Vagina (tissue), 2 donors: Measurements from ENCODE around the gene SMTN. TPM values are rescaled to one million over a fixed set of nuclear protein-coding genes. Genes with fewer than 3 reads are reported as not detected.

Experiments used
- DNase-seq, 2 donors: peaks; one replicate each; pipeline ENCODE4 v3.0.0-alpha.2; 2017; ENCODE audit errors: extremely low spot score in 2 of 2
- H3K27ac ChIP-seq: fragments of 200-600 bp; sonication (generic); one replicate; pipeline ENCODE4 v1.5.1; 2019
- H3K27me3 ChIP-seq: fragments of 200-600 bp; sonication (generic); one replicate; pipeline ENCODE4 v1.5.1; 2019
- H3K36me3 ChIP-seq, 2 donors: fragments of 200-600 bp; sonication (generic); one replicate each; pipeline ENCODE4 v1.5.1; 2017 to 2019
- H3K4me1 ChIP-seq: fragments of 200-600 bp; sonication (generic); one replicate; pipeline ENCODE4 v1.5.1; 2019
- H3K4me3 ChIP-seq, 2 donors: fragments of 200-600 bp; sonication (generic); 1 replicate in 1 of 2; 2 replicates in 1 of 2; pipeline ENCODE4 v1.5.1; 2016 to 2019
- H3K9me3 ChIP-seq: fragments of 200-600 bp; sonication (generic); one replicate; pipeline ENCODE4 v1.5.1; 2019
- POLR2A ChIP-seq, 2 donors: fragments of 450-650 bp; IDR thresholded peaks; one replicate each; pipeline ENCODE4 v1.6.1; 2017; ENCODE audit warnings: antibody characterized with exemption in 2 of 2, mild to moderate bottlenecking in 2 of 2, moderate library complexity in 2 of 2
- POLR2AphosphoS5 ChIP-seq, 2 donors: sonication (generic); formaldehyde crosslinking; IDR thresholded peaks; one replicate each; pipeline ENCODE4 v1.9.0; 2017; ENCODE audit warnings: antibody characterized with exemption in 2 of 2, mild to moderate bottlenecking in 2 of 2, low read depth in 1 of 2; ENCODE audit not compliant: insufficient read depth in 1 of 2
- intact Hi-C: fragments of 100-400 bp; cut with DNase I; formaldehyde crosslinking; loops from one replicate; pipeline ENCODE4 v1.15.1; 2023
- total RNA-seq: library from RNA; depleted of rRNA; stranded (reverse); fragments of >200 nt; gene quantifications from one replicate; pipeline ENCODE4 v1.2.3, GENCODE V29; 2016
- TF ChIP-seq, protein P1 (sequence below), 3 experiments: fragments of 450-650 bp in 2 of 3; fragments of 200-600 bp in 1 of 3; sonication (generic) in 1 of 3; IDR thresholded peaks; one replicate each; pipeline ENCODE4 v1.5.1; 2017 to 2019; ENCODE audit warnings: antibody characterized with exemption in 3 of 3, mild to moderate bottlenecking in 2 of 3, moderate library complexity in 2 of 3

Gene SMTN
- total RNA-seq, 1 donor from 2014 or later: 199 TPM

DNA sequence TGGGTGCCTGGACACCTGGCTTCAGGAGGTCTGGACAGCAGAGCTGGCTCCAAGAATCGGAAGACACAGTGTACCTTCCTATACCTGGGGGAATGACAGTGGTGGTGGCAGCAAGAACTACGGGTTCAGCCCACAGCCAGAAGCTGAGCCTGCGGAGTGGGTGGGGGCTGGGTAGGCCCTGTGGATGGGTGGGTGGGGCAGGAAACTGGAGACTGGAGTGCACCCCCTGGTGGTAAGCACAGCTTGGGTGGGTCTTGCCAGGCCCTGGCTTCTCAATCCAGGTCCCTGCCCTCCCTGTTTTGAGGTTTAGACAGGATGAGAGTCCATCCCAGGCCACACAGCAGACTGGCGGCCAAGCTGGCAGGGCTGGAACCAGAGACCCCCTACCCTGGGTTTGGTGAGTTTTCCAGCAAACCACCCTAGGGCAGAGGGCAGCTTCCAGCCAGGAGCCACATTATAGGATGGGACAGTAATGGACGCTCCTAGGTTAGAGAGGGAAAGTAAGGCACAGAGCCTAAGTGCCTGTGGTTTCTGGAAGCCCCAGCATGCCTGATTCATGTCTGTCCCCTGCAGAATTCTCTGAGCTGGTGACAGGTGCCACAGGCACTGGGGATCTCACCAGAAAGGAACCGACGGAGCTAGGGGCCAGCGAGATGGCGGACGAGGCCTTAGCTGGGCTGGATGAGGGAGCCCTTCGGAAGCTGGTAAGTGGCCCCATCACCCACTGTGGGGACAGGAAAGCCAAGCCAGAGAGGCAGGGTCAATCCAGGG, 1.7 kb downstream of the SMTN start:
- Histone ChIP-seq H3K4me3 (peak overlapping the region; percentile 64 to 90), H3K9me3 (no peaks in the 10 kb centered on the region), H3K4me1 (peaks cover 59% of the 10 kb centered on the region), H3K27ac (peak overlapping the region; percentile 97), H3K36me3 (peaks cover 0 to 2% of the 10 kb centered on the region in 2 donors), H3K27me3 (no peaks in the 10 kb centered on the region)
- intact Hi-C loops: loop anchor here (5.0 kb wide), 1 partner anchor 40 kb away; no protein-coding TSS in a partner anchor
- no peak for TF ChIP-seq POLR2A (IDR thresholded peaks at IDR 0.05)
- TF ChIP-seq, protein P1, sequence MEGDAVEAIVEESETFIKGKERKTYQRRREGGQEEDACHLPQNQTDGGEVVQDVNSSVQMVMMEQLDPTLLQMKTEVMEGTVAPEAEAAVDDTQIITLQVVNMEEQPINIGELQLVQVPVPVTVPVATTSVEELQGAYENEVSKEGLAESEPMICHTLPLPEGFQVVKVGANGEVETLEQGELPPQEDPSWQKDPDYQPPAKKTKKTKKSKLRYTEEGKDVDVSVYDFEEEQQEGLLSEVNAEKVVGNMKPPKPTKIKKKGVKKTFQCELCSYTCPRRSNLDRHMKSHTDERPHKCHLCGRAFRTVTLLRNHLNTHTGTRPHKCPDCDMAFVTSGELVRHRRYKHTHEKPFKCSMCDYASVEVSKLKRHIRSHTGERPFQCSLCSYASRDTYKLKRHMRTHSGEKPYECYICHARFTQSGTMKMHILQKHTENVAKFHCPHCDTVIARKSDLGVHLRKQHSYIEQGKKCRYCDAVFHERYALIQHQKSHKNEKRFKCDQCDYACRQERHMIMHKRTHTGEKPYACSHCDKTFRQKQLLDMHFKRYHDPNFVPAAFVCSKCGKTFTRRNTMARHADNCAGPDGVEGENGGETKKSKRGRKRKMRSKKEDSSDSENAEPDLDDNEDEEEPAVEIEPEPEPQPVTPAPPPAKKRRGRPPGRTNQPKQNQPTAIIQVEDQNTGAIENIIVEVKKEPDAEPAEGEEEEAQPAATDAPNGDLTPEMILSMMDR (IDR thresholded peaks at IDR 0.05): peak; percentile 32 to 68 (median 63)
- TF ChIP-seq POLR2AphosphoS5 (IDR thresholded peaks at IDR 0.05; ENCODE audit: insufficient read depth in 1 of 2, low read depth in 1 of 2): peak in 1 of 2 donors; percentile 50
- no peak for DNase-seq

DNA sequence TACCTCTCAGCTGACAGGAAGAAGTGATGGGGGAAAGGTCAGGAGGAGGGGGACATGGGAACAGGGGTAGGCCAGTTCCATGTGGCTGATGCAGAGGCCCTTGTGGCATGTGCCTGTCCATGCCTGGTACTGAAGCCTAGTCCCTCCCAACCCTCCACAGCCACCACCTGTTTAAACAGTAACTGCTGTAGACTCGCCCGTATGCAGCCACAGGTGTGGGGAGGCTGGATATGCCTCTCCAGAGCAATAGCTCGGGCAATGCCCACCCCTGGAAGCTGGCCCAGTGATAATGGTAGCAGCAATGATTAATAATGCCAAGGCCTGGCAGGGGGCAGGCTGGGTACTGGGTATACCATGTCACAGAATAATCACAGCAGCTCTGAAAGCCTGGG, 2.3 kb downstream of the SMTN start:
- H3K36me3 ChIP-seq: peaks cover 0 to 8% of the 10 kb centered on the region in 2 donors
- intact Hi-C loops: loop anchor here (5.0 kb wide), 1 partner anchor 41 kb away; no protein-coding TSS in a partner anchor
- TF ChIP-seq POLR2AphosphoS5 (IDR thresholded peaks at IDR 0.05; ENCODE audit: insufficient read depth in 1 of 2, low read depth in 1 of 2) (no peak), POLR2A (IDR thresholded peaks at IDR 0.05) (no peak)
- TF ChIP-seq, protein P1 (IDR thresholded peaks at IDR 0.05): no peak
- no peaks in the 10 kb centered on the region for H3K27me3 ChIP-seq
- peaks cover 62% of the 10 kb centered on the region for H3K4me1 ChIP-seq
- no peak for DNase-seq
- H3K9me3 ChIP-seq: no peaks in the 10 kb centered on the region
- H3K27ac ChIP-seq: peak overlapping the region; percentile 97
- peak overlapping the region; percentile 64 to 90 for H3K4me3 ChIP-seq

DNA sequence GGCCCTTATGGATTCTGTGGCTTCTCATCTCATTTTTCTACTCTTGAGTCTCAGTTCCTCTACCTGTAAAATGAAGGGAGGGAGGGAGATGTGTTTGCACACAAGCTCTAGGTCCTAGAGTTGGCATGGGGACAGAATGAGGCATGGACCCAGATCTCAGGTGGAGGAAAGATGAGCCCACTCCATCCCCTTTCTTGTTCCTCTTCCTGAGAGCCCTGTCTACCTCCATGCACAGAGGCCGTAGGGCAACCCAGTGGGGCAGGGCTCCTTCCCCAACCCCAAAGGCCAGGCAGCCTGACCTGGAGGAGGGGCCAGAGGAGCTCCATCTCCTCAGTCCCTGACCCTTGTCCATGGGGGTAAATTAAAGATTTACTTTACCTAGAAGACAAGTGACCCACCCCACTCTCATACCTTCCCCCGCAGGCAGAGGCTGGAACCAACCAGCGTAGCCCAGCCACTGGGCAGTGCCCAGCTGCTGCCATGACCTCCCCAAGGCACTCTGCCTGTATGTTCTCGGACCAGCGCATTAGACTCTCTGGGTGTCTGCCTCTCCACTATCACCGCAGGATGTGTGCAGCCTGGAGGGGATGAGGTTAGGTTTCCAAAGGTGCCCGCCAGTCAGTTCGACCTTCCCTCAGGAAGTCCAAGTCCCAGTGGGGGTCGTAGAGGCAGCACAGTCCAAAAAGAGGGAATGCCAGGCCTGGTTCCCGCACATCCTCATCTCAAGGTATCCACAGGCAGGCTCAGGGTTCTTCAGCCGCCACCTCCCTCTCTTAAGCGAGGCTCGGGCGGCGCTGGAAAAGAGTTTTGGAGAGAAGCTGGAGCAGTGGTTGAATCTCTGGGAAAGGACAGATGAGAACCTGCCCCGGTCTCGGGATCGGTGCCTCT, 3.0 kb downstream of the SMTN start:
- no peak for TF ChIP-seq POLR2AphosphoS5 (IDR thresholded peaks at IDR 0.05; ENCODE audit: insufficient read depth in 1 of 2, low read depth in 1 of 2)
- TF ChIP-seq POLR2A (IDR thresholded peaks at IDR 0.05): no peak
- TF ChIP-seq, protein P1 (IDR thresholded peaks at IDR 0.05): no peak
- no peaks in the 10 kb centered on the region for H3K9me3 ChIP-seq
- no peaks in the 10 kb centered on the region for H3K27me3 ChIP-seq
- peak overlapping the region; percentile 64 to 90 for H3K4me3 ChIP-seq
- intact Hi-C loops: loop anchor here (1.0 to 5.0 kb wide), 3 partner anchors 42 to 135 kb away; partner anchors contain the start of gene TUG1
- H3K27ac ChIP-seq: peak overlapping the region; percentile 97
- H3K4me1 ChIP-seq: peaks cover 67% of the 10 kb centered on the region
- no peak for DNase-seq
- peaks cover 0 to 16% of the 10 kb centered on the region in 2 donors for H3K36me3 ChIP-seq

- TF ChIP-seq POLR2A (IDR thresholded peaks at IDR 0.05): peak in 1 of 2 donors; percentile 64
- peak; percentile 17 to 87 for TF ChIP-seq POLR2AphosphoS5 (IDR thresholded peaks at IDR 0.05; ENCODE audit: insufficient read depth in 1 of 2, low read depth in 1 of 2)
- TF ChIP-seq, protein P1 (IDR thresholded peaks at IDR 0.05): peak; percentile 71 to 88 (median 88)
- DNase-seq: no peak
- Histone ChIP-seq H3K36me3 (peaks cover 0 to 23% of the 10 kb centered on the region in 2 donors), H3K27ac (peak overlapping the region; percentile 97), H3K4me1 (peaks cover 75% of the 10 kb centered on the region), H3K27me3 (no peaks in the 10 kb centered on the region), H3K9me3 (no peaks in the 10 kb centered on the region), H3K4me3 (peak overlapping the region; percentile 64 to 90)
- intact Hi-C loops: loop anchor here (1.0 to 5.0 kb wide), 3 partner anchors 43 to 136 kb away; partner anchors contain the start of gene TUG1
Observed at GRCh38 chr22:31084811-31085492, 3.8 kb downstream of the SMTN start.
